Activated B cell treated with CpG ODN at 0.5 μM for 24 hours (primary cell): ENCODE data around the gene ANO1. TPM values are rescaled to one million over a fixed set of nuclear protein-coding genes. Genes with fewer than 3 reads are reported as not detected.

Source experiments
- ATAC-seq: fragments of 200-7000 bp; cut with Tn5 transposase; one replicate; pipeline ENCODE4 v1.10.0; 2021; ENCODE audit warnings: low read depth, mild to moderate bottlenecking, moderate library complexity
- CTCF ChIA-PET: fragments of 350-600 bp; sonication (Branson Sonifier 250); formaldehyde crosslinking; loops from one replicate; lab custom pipeline; 2021; ENCODE audit warnings: antibody characterized with exemption; lab: Charles Lee
- POLR2A ChIA-PET: fragments of 350-600 bp; sonication (Branson Sonifier 250); formaldehyde crosslinking; loops from one replicate; lab custom pipeline; 2021; ENCODE audit warnings: antibody characterized with exemption; lab: Charles Lee
- DNase-seq: peaks from one replicate; pipeline ENCODE4 v3.0.0; 2022
- H3K27ac Mint-ChIP-seq: one replicate; pipeline ENCODE4 v1.8.0; 2020; ENCODE audit warnings: mixed read lengths
- H3K27me3 Mint-ChIP-seq: one replicate; pipeline ENCODE4 v1.8.0; 2021; ENCODE audit warnings: mixed read lengths
- H3K36me3 Mint-ChIP-seq: one replicate; pipeline ENCODE4 v1.8.0; 2021; ENCODE audit warnings: low read depth, mixed read lengths
- H3K4me1 Mint-ChIP-seq: one replicate; pipeline ENCODE4 v1.8.0; 2021; ENCODE audit warnings: mixed read lengths
- H3K4me3 Mint-ChIP-seq: one replicate; pipeline ENCODE4 v1.8.0; 2020; ENCODE audit warnings: mild to moderate bottlenecking, mixed read lengths
- H3K9me3 Mint-ChIP-seq: one replicate; pipeline ENCODE4 v1.8.0; 2020; ENCODE audit warnings: mixed read lengths
- intact Hi-C: fragments of 100-400 bp; cut with micrococcal nuclease; formaldehyde crosslinking; loops from one replicate; pipeline ENCODE4 v1.15.1; 2024
- total RNA-seq: library from RNA; stranded (reverse); gene quantifications from 2 replicates; pipeline ENCODE4 v1.2.3, GENCODE V29; 2022
- TF ChIP-seq, protein P1 (sequence below): fragments of 200-600 bp; IDR thresholded peaks from one replicate; pipeline ENCODE4 v1.8.0; 2022; ENCODE audit warnings: antibody characterized with exemption, mild to moderate bottlenecking

ANO1 gene
- total RNA-seq, 1 donor from 2014 or later, result not detected

- intact Hi-C loops, result loop anchor here (2.0 to 5.0 kb wide), 4 partner anchors 195 to 1247 kb away; partner anchors contain the start of genes CTTN, DHCR7 and LTO1
- no peak for ATAC-seq
- POLR2A ChIA-PET, result interaction anchor here (1.3 kb wide), 1 partner anchor 527 kb away, joined by 9 read pairs; the partner anchor contains the start of gene LTO1
- H3K27ac Mint-ChIP-seq, result peak overlapping the region; percentile 87
- H3K4me1 Mint-ChIP-seq, result peaks cover 28% of the 10 kb centered on the region
- no peaks in the 10 kb centered on the region for H3K27me3 Mint-ChIP-seq
- TF ChIP-seq, protein P1, sequence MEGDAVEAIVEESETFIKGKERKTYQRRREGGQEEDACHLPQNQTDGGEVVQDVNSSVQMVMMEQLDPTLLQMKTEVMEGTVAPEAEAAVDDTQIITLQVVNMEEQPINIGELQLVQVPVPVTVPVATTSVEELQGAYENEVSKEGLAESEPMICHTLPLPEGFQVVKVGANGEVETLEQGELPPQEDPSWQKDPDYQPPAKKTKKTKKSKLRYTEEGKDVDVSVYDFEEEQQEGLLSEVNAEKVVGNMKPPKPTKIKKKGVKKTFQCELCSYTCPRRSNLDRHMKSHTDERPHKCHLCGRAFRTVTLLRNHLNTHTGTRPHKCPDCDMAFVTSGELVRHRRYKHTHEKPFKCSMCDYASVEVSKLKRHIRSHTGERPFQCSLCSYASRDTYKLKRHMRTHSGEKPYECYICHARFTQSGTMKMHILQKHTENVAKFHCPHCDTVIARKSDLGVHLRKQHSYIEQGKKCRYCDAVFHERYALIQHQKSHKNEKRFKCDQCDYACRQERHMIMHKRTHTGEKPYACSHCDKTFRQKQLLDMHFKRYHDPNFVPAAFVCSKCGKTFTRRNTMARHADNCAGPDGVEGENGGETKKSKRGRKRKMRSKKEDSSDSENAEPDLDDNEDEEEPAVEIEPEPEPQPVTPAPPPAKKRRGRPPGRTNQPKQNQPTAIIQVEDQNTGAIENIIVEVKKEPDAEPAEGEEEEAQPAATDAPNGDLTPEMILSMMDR, result no peak
- CTCF ChIA-PET, result no interaction called here
- peaks cover 30% of the 10 kb centered on the region for H3K36me3 Mint-ChIP-seq
- DNase-seq, result no peak
- H3K4me3 Mint-ChIP-seq, result peak overlapping the region; percentile 87
- H3K9me3 Mint-ChIP-seq, result no peaks in the 10 kb centered on the region
Measured at GRCh38 chr11:70201882-70202861, 124.1 kb downstream of the ANO1 start.

GRCh38 chr11:70202920-70203750 lies 125.0 kb downstream of the ANO1 start, which contains the start of gene FADD:
Gene FADD (plus strand): TSS chr11:70203296. CDS start chr11:70203460, 164 bp downstream.
- TF ChIP-seq, protein P1, result no peak
- no peaks in the 10 kb centered on the region for H3K9me3 Mint-ChIP-seq
- H3K36me3 Mint-ChIP-seq, result peaks cover 37% of the 10 kb centered on the region
- ATAC-seq (peak; percentile 66), DNase-seq (peak; percentile 83)
- ChIA-PET POLR2A (interaction anchor here (1.1 to 1.5 kb wide), 4 partner anchors 9 to 528 kb away, joined by 3 to 9 read pairs (median 4); partner anchors contain the start of genes LTO1 and PPFIA1), CTCF (no interaction called here)
- H3K4me1 Mint-ChIP-seq, result peaks cover 28% of the 10 kb centered on the region
- peak within 1 kb of the TSS; percentile 92 for H3K27ac Mint-ChIP-seq
- no peaks in the 10 kb centered on the region for H3K27me3 Mint-ChIP-seq
- H3K4me3 Mint-ChIP-seq, result peak within 1 kb of the TSS; percentile 93
- intact Hi-C loops, result loop anchor here (2.0 to 5.0 kb wide), 4 partner anchors 194 to 1246 kb away; partner anchors contain the start of genes CTTN, DHCR7 and LTO1

GRCh38 chr11:70203751-70204465 lies 125.8 kb downstream of the ANO1 start:
- ChIA-PET CTCF (interaction anchor here (1.0 kb wide), 1 partner anchor 8 kb away, joined by 4 read pairs; no protein-coding TSS in a partner anchor), POLR2A (interaction anchor here (0.6 to 1.5 kb wide), 5 partner anchors 9 to 529 kb away, joined by 3 to 9 read pairs (median 4); partner anchors contain the start of genes LTO1 and PPFIA1)
- Mint-ChIP-seq H3K4me3 (peak overlapping the region; percentile 93), H3K4me1 (peaks cover 34% of the 10 kb centered on the region), H3K27me3 (no peaks in the 10 kb centered on the region), H3K27ac (peak overlapping the region; percentile 92), H3K36me3 (peaks cover 45% of the 10 kb centered on the region), H3K9me3 (no peaks in the 10 kb centered on the region)
- TF ChIP-seq, protein P1, result no peak
- peak; percentile 72 for ATAC-seq
- DNase-seq, result peak; percentile 46
- intact Hi-C loops, result loop anchor here (1.0 to 5.0 kb wide), 5 partner anchors 66 to 1245 kb away; partner anchors contain the start of genes CTTN, DHCR7, LTO1 and PPFIA1

GRCh38 chr11:70204466-70204799 lies 126.3 kb downstream of the ANO1 start:
- CTCF ChIA-PET, result interaction anchor here (1.0 kb wide), 1 partner anchor 8 kb away, joined by 4 read pairs; no protein-coding TSS in a partner anchor
- no peaks in the 10 kb centered on the region for H3K27me3 Mint-ChIP-seq

More at GRCh38 chr11:70204466-70204799, 126.3 kb downstream of the ANO1 start:
- Mint-ChIP-seq H3K9me3 (no peaks in the 10 kb centered on the region), H3K36me3 (peaks cover 50% of the 10 kb centered on the region), H3K4me3 (peak overlapping the region; percentile 93), H3K4me1 (peaks cover 35% of the 10 kb centered on the region), H3K27ac (peak overlapping the region; percentile 92)
- POLR2A ChIA-PET, result interaction anchor here (0.6 to 1.5 kb wide), 3 partner anchors 8 to 289 kb away, joined by 3 to 5 read pairs (median 4); partner anchors contain the start of gene PPFIA1
- intact Hi-C loops, result loop anchor here (1.0 to 5.0 kb wide), 3 partner anchors 66 to 907 kb away; partner anchors contain the start of genes CTTN and PPFIA1
- no peak for DNase-seq
- ATAC-seq, result no peak
- TF ChIP-seq, protein P1, result no peak
